ENCODE results near the gene CX3CR1. TPM values are rescaled to one million over a fixed set of nuclear protein-coding genes. Genes with fewer than 3 reads are reported as not detected.

Gene CX3CR1
- total and polyA plus RNA-seq, 2 of the 4 experiments (the other 2 are of a cell fraction) = not detected

DNA sequence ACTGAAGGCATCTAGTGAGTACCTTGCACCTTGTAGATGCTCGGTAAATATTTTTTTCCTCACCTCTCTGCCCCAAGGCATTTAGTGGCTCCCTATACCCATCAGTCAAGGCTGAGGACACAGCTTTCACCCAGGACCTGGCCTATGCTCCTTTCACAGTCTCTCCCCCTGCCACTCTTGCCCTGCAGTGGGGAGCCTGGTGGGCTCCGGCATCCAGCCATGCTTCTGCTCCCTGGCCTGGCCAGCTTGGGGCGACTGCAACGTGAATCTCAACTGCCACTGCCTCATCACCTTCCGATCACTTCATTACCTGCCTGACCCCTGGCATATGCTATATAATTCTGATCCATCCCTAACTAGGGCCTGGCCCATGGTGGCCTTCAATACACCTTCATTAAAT, 735 bp upstream of the CX3CR1 start:
- DNase-seq (no peak), ATAC-seq (ENCODE audit: low read depth) (no peak)
- POLR2A ChIA-PET (ENCODE audit: unreplicated experiment) = no interaction called here
- dilution Hi-C loops (cut with HindIII; ENCODE audit: low sequenced_read_pairs, unreplicated experiment) = no loop called here
- in situ Hi-C loops (cut with MboI; ENCODE audit: low sequenced_read_pairs) = loop anchor here (5.0 kb wide), 1 partner anchor 88 kb away; the partner anchor contains the start of gene XIRP1
- Histone ChIP-seq H4K91ac (ENCODE audit: insufficient read depth, low read depth, low read length) (no peak overlapping the region), H3K9me3 (ENCODE audit: control insufficient read depth, insufficient read depth, low read length) (no peaks in the 10 kb centered on the region), H3K23ac (ENCODE audit: low read depth, low read length) (no peak overlapping the region), H3K18ac (ENCODE audit: low read depth, low read length) (no peak overlapping the region), H3K4me2 (ENCODE audit: low read depth, low read length) (no peak overlapping the region), H2BK120ac (ENCODE audit: low read depth, low read length) (no peak overlapping the region), H3K27ac (ENCODE audit: insufficient read depth, low read length) (no peak overlapping the region), H3K4ac (ENCODE audit: low read depth, low read length) (no peak overlapping the region), H3K9ac (ENCODE audit: low read depth, low read length) (no peak overlapping the region), H3K36me3 (ENCODE audit: control insufficient read depth, insufficient read depth, low read length) (no peaks in the 10 kb centered on the region), H2BK5ac (ENCODE audit: low read depth, low read length, poor library complexity, severe bottlenecking) (no peak overlapping the region), H3K79me1 (ENCODE audit: low read depth in 1 of 2, low read length in 2 of 2) (no peaks in the 10 kb centered on the region), H2BK20ac (ENCODE audit: low read depth, low read length) (no peak overlapping the region), H2AFZ (replicated peaks; ENCODE audit: low read length, poor library complexity) (no peak overlapping the region), H4K20me1 (ENCODE audit: insufficient read depth, low read length) (no peaks in the 10 kb centered on the region), H3K56ac (ENCODE audit: extremely low read depth, insufficient read depth, low read length) (no peak overlapping the region), H2AK5ac (ENCODE audit: low read depth, low read length) (no peak overlapping the region), H4K8ac (ENCODE audit: low read depth in 2 of 2, low read length in 2 of 2) (no peak overlapping the region), H3K4me3 (ENCODE audit: insufficient read depth, low read depth, low read length) (no peak overlapping the region), H2BK15ac (ENCODE audit: low read depth, low read length) (no peak overlapping the region), H4K5ac (ENCODE audit: low read depth, low read length) (no peak overlapping the region), H3K9me1 (ENCODE audit: insufficient read depth, low read length) (no peaks in the 10 kb centered on the region), H3K14ac (replicated peaks; ENCODE audit: low read depth, low read length) (no peak overlapping the region), H3K27me3 (ENCODE audit: control insufficient read depth, insufficient read depth, low read length) (peaks cover 10% of the 10 kb centered on the region), H2AK9ac (replicated peaks; ENCODE audit: low read depth, low read length, poor library complexity) (no peak overlapping the region), H3K4me1 (ENCODE audit: control insufficient read depth, insufficient read depth, low read length) (no peaks in the 10 kb centered on the region)
- WGBS, 2 experiments (ENCODE audit: extremely low coverage in 2 of 2, insufficient read length in 1 of 2) = 87% methylated on average over 5 of the region's 5 CpGs; no CpG with 5 or more reads in 1 of the 2 experiments
- no TSS peak for BruUV-seq (replicated peaks)
- intact Hi-C loops (cut with micrococcal nuclease) = no loop called here
- CTCF ChIA-PET = interaction anchor here (4.3 kb wide), 1 partner anchor 8 kb away, joined by 15 read pairs; no protein-coding TSS in a partner anchor
- TF ChIP-seq NFE2L2 (IDR thresholded peaks at IDR 0.05; ENCODE audit: low read depth, low read length) (no peak), MAZ (IDR thresholded peaks at IDR 0.05; ENCODE audit: borderline replicate concordance, low read depth, low read length) (no peak), FOS (IDR thresholded peaks at IDR 0.05; ENCODE audit: low read depth, low read length) (no peak), RFX5 (IDR thresholded peaks at IDR 0.05; ENCODE audit: low read depth, low read length) (no peak), BHLHE40 (IDR thresholded peaks at IDR 0.05; ENCODE audit: low read depth, low read length) (no peak), CTCF (conservative IDR thresholded peaks at IDR 0.05; ENCODE audit: low read depth, low read length) (no peak), CEBPB (IDR thresholded peaks at IDR 0.05; ENCODE audit: low read depth, low read length) (no peak), MAFK (IDR thresholded peaks at IDR 0.05; ENCODE audit: low read depth, low read length) (no peak), MXI1 (IDR thresholded peaks at IDR 0.05; ENCODE audit: borderline replicate concordance, low read depth, low read length) (no peak), RCOR1 (IDR thresholded peaks at IDR 0.05; ENCODE audit: insufficient replicate concordance, low read length) (no peak), SMC3 (IDR thresholded peaks at IDR 0.05; ENCODE audit: low read depth, low read length) (no peak), RAD21 (IDR thresholded peaks at IDR 0.05; ENCODE audit: low read length) (no peak), POLR2A (IDR thresholded peaks at IDR 0.05; ENCODE audit: low read depth, low read length) (no peak)
- TF ChIP-seq, protein P1, sequence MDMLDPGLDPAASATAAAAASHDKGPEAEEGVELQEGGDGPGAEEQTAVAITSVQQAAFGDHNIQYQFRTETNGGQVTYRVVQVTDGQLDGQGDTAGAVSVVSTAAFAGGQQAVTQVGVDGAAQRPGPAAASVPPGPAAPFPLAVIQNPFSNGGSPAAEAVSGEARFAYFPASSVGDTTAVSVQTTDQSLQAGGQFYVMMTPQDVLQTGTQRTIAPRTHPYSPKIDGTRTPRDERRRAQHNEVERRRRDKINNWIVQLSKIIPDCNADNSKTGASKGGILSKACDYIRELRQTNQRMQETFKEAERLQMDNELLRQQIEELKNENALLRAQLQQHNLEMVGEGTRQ (IDR thresholded peaks at IDR 0.05; ENCODE audit: low read depth, low read length) = no peak
